Osteoblast (primary cell): ENCODE results near the gene PIK3R2. TPM values are rescaled to one million over a fixed set of nuclear protein-coding genes. Genes with fewer than 3 reads are reported as not detected.
A peak's percentile ranks its signal among the peaks of the same experiment; 100 is the strongest.

Source experiments
- DNase-seq: peaks from one replicate; pipeline ENCODE4 v3.0.0; 2011; ENCODE audit warnings: low spot score, mixed read lengths; ENCODE audit not compliant: insufficient read length; ENCODE audit errors: missing footprints
- H2AFZ ChIP-seq: 2 replicates; pipeline ENCODE4 v1.6.0; 2011; ENCODE audit warnings: mild to moderate bottlenecking, low read length
- H3K27ac ChIP-seq: 2 replicates; pipeline ENCODE4 v1.5.1; 2011; ENCODE audit warnings: mild to moderate bottlenecking, low read depth, low read length, moderate library complexity
- H3K27me3 ChIP-seq: 2 replicates; pipeline ENCODE4 v1.6.0; 2012; ENCODE audit warnings: mild to moderate bottlenecking, control low read depth, inconsistent platforms, low read length, moderate library complexity; ENCODE audit not compliant: insufficient read depth
- H3K36me3 ChIP-seq: 2 replicates; pipeline ENCODE4 v1.5.1; 2011; ENCODE audit warnings: mild to moderate bottlenecking, low read length, control low read depth, moderate library complexity; ENCODE audit not compliant: insufficient read depth
- H3K4me1 ChIP-seq: 2 replicates; pipeline ENCODE4 v1.5.1; 2011; ENCODE audit warnings: mild to moderate bottlenecking, low read length, control low read depth, moderate library complexity; ENCODE audit not compliant: insufficient read depth
- H3K4me2 ChIP-seq: 2 replicates; pipeline ENCODE4 v1.6.0; 2011; ENCODE audit warnings: mild to moderate bottlenecking, low read length; ENCODE audit not compliant: insufficient read depth
- H3K4me3 ChIP-seq: fragments of 200-600 bp; sonication (generic); 3 replicates; pipeline ENCODE4 v1.5.1; 2012; ENCODE audit warnings: mild to moderate bottlenecking, low read length, inconsistent platforms; ENCODE audit not compliant: insufficient read depth
- H3K79me2 ChIP-seq: 2 replicates; pipeline ENCODE4 v1.6.0; 2012; ENCODE audit warnings: mild to moderate bottlenecking, low read length, control low read depth, inconsistent platforms; ENCODE audit not compliant: insufficient read depth
- H3K9me3 ChIP-seq: 2 replicates; pipeline ENCODE4 v1.5.1; 2011; ENCODE audit warnings: low read depth, low read length, control low read depth
- H4K20me1 ChIP-seq: 2 replicates; pipeline ENCODE4 v1.6.0; 2012; ENCODE audit warnings: mild to moderate bottlenecking, low read length, control low read depth; ENCODE audit not compliant: insufficient read depth
- total RNA-seq: library from RNA; depleted of rRNA; stranded (reverse); fragments of >200 nt; gene quantifications from 2 replicates; pipeline ENCODE4 v1.2.3, GENCODE V29; 2012
- TF ChIP-seq, protein P1 (sequence below): IDR thresholded peaks from 2 replicates; pipeline ENCODE4 v1.5.1; 2011; ENCODE audit warnings: mild to moderate bottlenecking, low read depth, low read length, moderate library complexity; ENCODE audit errors: extremely low read depth

Gene PIK3R2
- total RNA-seq, 1 donor = 25.7 TPM

GRCh38 chr19:18108897-18109296 is 44.1 kb upstream of the PIK3R2 start:
- H4K20me1 ChIP-seq = no peaks in the 10 kb centered on the region
- no peak overlapping the region for H3K4me2 ChIP-seq
- peak; percentile 30 for DNase-seq
- H3K27me3 ChIP-seq = no peaks in the 10 kb centered on the region
- H3K36me3 ChIP-seq = no peaks in the 10 kb centered on the region
- TF ChIP-seq, protein P1, sequence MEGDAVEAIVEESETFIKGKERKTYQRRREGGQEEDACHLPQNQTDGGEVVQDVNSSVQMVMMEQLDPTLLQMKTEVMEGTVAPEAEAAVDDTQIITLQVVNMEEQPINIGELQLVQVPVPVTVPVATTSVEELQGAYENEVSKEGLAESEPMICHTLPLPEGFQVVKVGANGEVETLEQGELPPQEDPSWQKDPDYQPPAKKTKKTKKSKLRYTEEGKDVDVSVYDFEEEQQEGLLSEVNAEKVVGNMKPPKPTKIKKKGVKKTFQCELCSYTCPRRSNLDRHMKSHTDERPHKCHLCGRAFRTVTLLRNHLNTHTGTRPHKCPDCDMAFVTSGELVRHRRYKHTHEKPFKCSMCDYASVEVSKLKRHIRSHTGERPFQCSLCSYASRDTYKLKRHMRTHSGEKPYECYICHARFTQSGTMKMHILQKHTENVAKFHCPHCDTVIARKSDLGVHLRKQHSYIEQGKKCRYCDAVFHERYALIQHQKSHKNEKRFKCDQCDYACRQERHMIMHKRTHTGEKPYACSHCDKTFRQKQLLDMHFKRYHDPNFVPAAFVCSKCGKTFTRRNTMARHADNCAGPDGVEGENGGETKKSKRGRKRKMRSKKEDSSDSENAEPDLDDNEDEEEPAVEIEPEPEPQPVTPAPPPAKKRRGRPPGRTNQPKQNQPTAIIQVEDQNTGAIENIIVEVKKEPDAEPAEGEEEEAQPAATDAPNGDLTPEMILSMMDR = no peak
- no peak overlapping the region for H3K4me3 ChIP-seq
- H3K9me3 ChIP-seq = no peaks in the 10 kb centered on the region
- H2AFZ ChIP-seq = no peak overlapping the region
- H3K27ac ChIP-seq = no peak overlapping the region
- H3K79me2 ChIP-seq = no peaks in the 10 kb centered on the region
- peaks cover 9% of the 10 kb centered on the region for H3K4me1 ChIP-seq

DNA sequence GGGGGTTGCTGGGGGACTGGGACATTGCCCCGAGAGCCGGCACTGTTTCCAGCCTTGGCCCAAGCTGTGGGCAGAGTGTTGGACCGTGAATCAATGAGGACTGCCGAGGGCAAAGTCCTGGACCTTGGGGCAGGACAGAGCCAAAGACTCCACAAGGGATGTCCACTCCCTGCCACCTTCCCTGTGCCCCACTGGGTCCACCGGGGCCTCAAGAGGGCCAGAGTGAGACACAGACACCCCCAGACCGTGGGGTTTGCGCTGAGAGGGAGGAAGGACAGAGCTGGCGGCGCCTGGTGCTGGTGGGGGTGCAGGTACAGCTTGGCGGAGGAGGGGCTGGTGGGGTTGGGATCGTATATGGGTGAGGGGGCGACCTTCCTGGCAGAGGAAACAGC is 43.6 kb upstream of the PIK3R2 start:
- Histone ChIP-seq H3K9me3 (no peaks in the 10 kb centered on the region), H2AFZ (peak overlapping the region; percentile 81), H3K36me3 (no peaks in the 10 kb centered on the region), H3K4me3 (peak overlapping the region; percentile 90), H3K79me2 (no peaks in the 10 kb centered on the region), H4K20me1 (no peaks in the 10 kb centered on the region), H3K27me3 (no peaks in the 10 kb centered on the region), H3K4me1 (peaks cover 6% of the 10 kb centered on the region), H3K4me2 (peak overlapping the region; percentile 90), H3K27ac (no peak overlapping the region)
- DNase-seq = peak; percentile 45
- TF ChIP-seq, protein P1 = no peak

DNA sequence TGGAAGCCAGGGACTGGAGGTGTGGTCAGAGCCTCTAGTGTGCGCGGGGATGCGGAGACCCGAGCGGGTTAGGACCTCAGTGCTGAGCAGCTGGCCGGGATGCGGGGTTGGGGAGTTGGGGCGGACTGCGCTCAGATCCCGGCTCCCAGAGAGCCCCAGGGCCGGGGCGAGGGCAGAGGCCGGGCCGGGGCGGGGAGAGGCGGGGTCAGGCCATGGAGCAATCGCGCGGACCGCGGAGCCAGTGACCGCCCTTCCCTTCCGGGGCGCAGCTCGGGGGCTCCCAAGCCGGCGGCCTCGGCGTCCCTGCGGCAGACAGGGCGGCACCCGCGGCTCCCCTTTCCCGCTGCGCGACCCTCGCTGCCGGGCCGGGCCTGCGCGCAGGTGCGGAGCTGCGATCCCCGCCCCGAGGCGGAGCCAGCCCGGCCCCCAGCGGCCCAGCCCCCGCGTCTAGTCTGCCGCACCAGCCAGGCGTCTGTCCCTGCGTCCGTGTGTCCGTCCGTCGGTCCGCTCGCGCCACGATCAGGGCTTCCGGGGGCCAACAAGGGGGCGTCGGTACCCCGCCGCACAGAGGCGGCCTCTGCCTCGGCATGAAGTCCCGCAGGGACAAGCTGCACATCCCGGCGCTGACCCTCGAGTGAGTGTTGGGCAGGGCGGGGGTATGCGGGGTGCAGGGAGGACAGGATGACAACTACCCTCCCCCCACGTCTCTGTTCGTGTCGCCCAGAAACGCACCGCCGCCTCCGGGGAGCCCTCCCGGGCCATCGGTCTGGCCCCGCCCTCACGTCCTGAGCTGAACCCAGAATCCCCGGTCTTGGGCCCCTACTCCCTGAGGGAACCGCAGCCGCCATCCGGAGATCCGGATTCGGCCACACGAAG is 43.0 kb upstream of the PIK3R2 start:
- no peaks in the 10 kb centered on the region for H3K36me3 ChIP-seq
- H2AFZ ChIP-seq = peak overlapping the region; percentile 81
- H3K79me2 ChIP-seq = no peaks in the 10 kb centered on the region
- H3K27ac ChIP-seq = peak overlapping the region; percentile 53
- DNase-seq = peak; percentile 94
- H3K4me1 ChIP-seq = no peaks in the 10 kb centered on the region
- TF ChIP-seq, protein P1 = no peak
- H3K4me3 ChIP-seq = peak overlapping the region; percentile 90
- no peaks in the 10 kb centered on the region for H3K9me3 ChIP-seq
- H4K20me1 ChIP-seq = no peaks in the 10 kb centered on the region
- H3K4me2 ChIP-seq = peak overlapping the region; percentile 90
- H3K27me3 ChIP-seq = no peaks in the 10 kb centered on the region

DNA sequence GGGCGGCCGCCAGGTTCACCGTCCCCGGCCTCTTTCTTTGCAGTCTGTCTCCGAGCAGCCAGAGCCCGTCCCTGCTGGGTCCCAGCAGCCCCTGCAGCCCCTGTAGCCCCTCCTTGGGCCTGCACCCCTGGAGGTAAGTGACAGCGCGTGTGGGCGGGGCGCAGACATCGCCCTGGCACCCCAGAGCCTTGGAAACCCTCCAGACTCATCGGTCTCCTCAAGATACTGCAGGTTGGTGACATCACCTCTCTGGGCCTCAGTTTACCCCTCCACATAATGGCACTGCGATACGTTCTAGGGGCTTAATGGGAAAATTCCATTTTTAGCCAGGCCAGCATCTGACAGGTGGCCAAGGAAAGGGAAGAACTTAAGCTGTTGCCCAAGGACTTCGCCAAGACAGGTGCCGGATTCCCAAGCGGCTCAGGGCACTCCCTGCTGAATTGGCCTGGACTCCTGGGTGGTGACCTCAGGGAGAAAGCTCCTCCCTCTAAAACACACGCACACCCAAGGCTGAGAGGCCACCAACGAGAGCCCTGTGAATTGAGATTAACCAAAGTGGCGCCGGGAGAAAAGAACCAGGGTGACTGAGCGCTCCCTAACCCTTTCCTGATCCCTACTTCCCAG is 42.2 kb upstream of the PIK3R2 start:
- H3K36me3 ChIP-seq = no peaks in the 10 kb centered on the region
- H3K4me2 ChIP-seq = peak overlapping the region; percentile 90
- H3K27ac ChIP-seq = peak overlapping the region; percentile 53
- peak; percentile 77 for DNase-seq
- H3K4me1 ChIP-seq = peaks cover 3% of the 10 kb centered on the region
- H3K27me3 ChIP-seq = no peaks in the 10 kb centered on the region
- peak overlapping the region; percentile 90 for H3K4me3 ChIP-seq
- no peaks in the 10 kb centered on the region for H3K79me2 ChIP-seq
- peaks cover 6% of the 10 kb centered on the region for H4K20me1 ChIP-seq
- TF ChIP-seq, protein P1 = no peak
- H3K9me3 ChIP-seq = no peaks in the 10 kb centered on the region
- peak overlapping the region; percentile 81 for H2AFZ ChIP-seq
